SK-N-SH (cell line): ENCODE measurements around the gene THSD4. TPM values are rescaled to one million over a fixed set of nuclear protein-coding genes. Genes with fewer than 3 reads are reported as not detected.

Experiments
- CTCF ChIA-PET: fragments of 300-600, 350-600 bp; formaldehyde crosslinking; extraction: SDS; loops from one replicate; lab custom pipeline; 2021; lab: Yijun Ruan, JAX
- POLR2A ChIA-PET: fragments of 350-600 bp; sonication (Branson Sonifier 250); formaldehyde crosslinking; extraction: SDS; loops from one replicate; lab custom pipeline; 2020; ENCODE audit warnings: antibody characterized with exemption, inconsistent platforms; lab: Yijun Ruan, JAX
- DNase-seq: peaks from one replicate; pipeline ENCODE4 v3.0.0; 2012
- H2AFZ ChIP-seq: fragments of 200-600 bp; sonication (generic); 2 replicates; pipeline ENCODE4 v1.8.1; 2016; ENCODE audit warnings: antibody characterized with exemption, mild to moderate bottlenecking, low read depth
- H3F3A ChIP-seq: fragments of 200-600 bp; sonication (generic); replicated peaks from 2 replicates; pipeline ENCODE3; 2016; ENCODE audit warnings: antibody characterized with exemption, mild to moderate bottlenecking; ENCODE audit not compliant: insufficient read depth
- H3K27ac ChIP-seq, 2 experiments: fragments of 200-500 bp in 1 of 2; fragments of 200-600 bp in 1 of 2; sonication (Bioruptor generic) in 1 of 2; sonication (generic), shearing (Covaris generic) in 1 of 2; 2 replicates each; pipeline versions ENCODE4 v1.5.1 to v1.6.1; 2014 to 2016; ENCODE audit warnings: low read depth in 2 of 2, inconsistent platforms in 1 of 2, low read length in 1 of 2, mild to moderate bottlenecking in 1 of 2, mixed read lengths in 1 of 2
- H3K27me3 ChIP-seq: fragments of 200-600 bp; sonication (generic), shearing (Covaris generic); 2 replicates; pipeline ENCODE4 v1.6.1; 2016; ENCODE audit warnings: mixed run types; ENCODE audit not compliant: insufficient read depth
- H3K36me3 ChIP-seq, 2 experiments: fragments of 200-500 bp in 1 of 2; fragments of 200-600 bp in 1 of 2; sonication (Bioruptor generic) in 1 of 2; sonication (generic) in 1 of 2; replicated peaks in 1 of 2; 2 replicates each; pipeline versions ENCODE3 to v1.5.1; 2014 to 2016; ENCODE audit warnings: low read length in 1 of 2, mild to moderate bottlenecking in 1 of 2; ENCODE audit not compliant: insufficient read depth in 2 of 2, control insufficient read depth in 1 of 2
- H3K4me1 ChIP-seq, 2 experiments: fragments of 200-500 bp in 1 of 2; fragments of 200-600 bp in 1 of 2; sonication (Bioruptor generic) in 1 of 2; sonication (generic), shearing (Covaris generic) in 1 of 2; 2 replicates each; pipeline versions ENCODE4 v1.5.1 to v1.6.1; 2014 to 2016; ENCODE audit warnings: low read depth in 1 of 2, low read length in 1 of 2, mixed run types in 1 of 2; ENCODE audit not compliant: insufficient read depth in 2 of 2, control insufficient read depth in 1 of 2
- H3K4me2 ChIP-seq: fragments of 200-600 bp; sonication (generic), shearing (Covaris generic); 2 replicates; pipeline ENCODE4 v1.6.1; 2017; ENCODE audit warnings: mixed run types
- H3K4me3 ChIP-seq, 2 experiments: fragments of 200-500 bp in 1 of 2; fragments of 200-600 bp in 1 of 2; sonication (Bioruptor generic) in 1 of 2; sonication (generic), shearing (Covaris generic) in 1 of 2; 2 replicates each; pipeline versions ENCODE4 v1.5.1 to v1.8.1; 2014 to 2016; ENCODE audit warnings: low read depth in 2 of 2, inconsistent platforms in 1 of 2, low read length in 1 of 2, mild to moderate bottlenecking in 1 of 2, mixed read lengths in 1 of 2, moderate library complexity in 1 of 2
- H3K79me2 ChIP-seq: fragments of 200-600 bp; sonication (generic); 2 replicates; pipeline ENCODE4 v1.8.1; 2017; ENCODE audit warnings: mild to moderate bottlenecking; ENCODE audit not compliant: insufficient read depth
- H3K9ac ChIP-seq: fragments of 200-600 bp; sonication (generic); 2 replicates; pipeline ENCODE4 v1.6.1; 2017; ENCODE audit warnings: mixed run types
- H3K9me2 ChIP-seq: fragments of 200-600 bp; sonication (generic); 2 replicates; pipeline ENCODE4 v1.6.1; 2017; ENCODE audit warnings: mixed run types
- H3K9me3 ChIP-seq: fragments of 200-600 bp; sonication (generic); 2 replicates; pipeline ENCODE4 v1.6.1; 2017; ENCODE audit warnings: mixed run types, mild to moderate bottlenecking, moderate library complexity
- H4K20me1 ChIP-seq: fragments of 200-600 bp; sonication (generic); 2 replicates; pipeline ENCODE4 v1.6.1; 2017; ENCODE audit warnings: mild to moderate bottlenecking, mixed run types; ENCODE audit not compliant: insufficient read depth
- EP300 ChIP-seq, 2 experiments: IDR thresholded peaks; 2 replicates each; pipeline versions ENCODE4 v1.4.0 to v1.6.1; 2012; ENCODE audit warnings: borderline replicate concordance in 1 of 2, low read depth in 1 of 2, low read length in 1 of 2
- EZH2phosphoT487 ChIP-seq: fragments of 200-600 bp; sonication (generic); IDR thresholded peaks from 2 replicates; pipeline ENCODE4 v1.6.1; 2017; ENCODE audit warnings: low read depth, mixed run types, mild to moderate bottlenecking, antibody characterized with exemption, moderate library complexity, borderline replicate concordance
- GABPA ChIP-seq: IDR thresholded peaks from 2 replicates; pipeline ENCODE4 v1.4.0; 2012; ENCODE audit warnings: low read depth, mild to moderate bottlenecking
- GATA2 ChIP-seq: sonication (generic); formaldehyde crosslinking; IDR thresholded peaks from 2 replicates; pipeline ENCODE4 v1.5.0; 2020; ENCODE audit warnings: mild to moderate bottlenecking, missing genetic modification reagents
- MEF2A ChIP-seq: IDR thresholded peaks from 2 replicates; pipeline ENCODE4 v1.4.0; 2012; ENCODE audit warnings: low read depth, borderline replicate concordance
- MXI1 ChIP-seq: IDR thresholded peaks from 2 replicates; pipeline ENCODE4 v1.6.1; 2012; ENCODE audit warnings: mild to moderate bottlenecking, low read depth, low read length, improper control_type of control experiment
- NFIC ChIP-seq: IDR thresholded peaks from 2 replicates; pipeline ENCODE4 v1.4.0; 2012; ENCODE audit warnings: borderline replicate concordance
- NRF1 ChIP-seq: IDR thresholded peaks from 2 replicates; pipeline ENCODE4 v1.6.1; 2012; ENCODE audit warnings: low read depth, mild to moderate bottlenecking, low read length
- POLR2AphosphoS5 ChIP-seq: IDR thresholded peaks from 2 replicates; pipeline ENCODE4 v1.6.1; 2012; ENCODE audit warnings: low read depth, low read length
- RAD21 ChIP-seq: IDR thresholded peaks from 2 replicates; pipeline ENCODE4 v1.6.1; 2012; ENCODE audit warnings: mild to moderate bottlenecking, low read length
- RCOR1 ChIP-seq: fragments of 150-350 bp; IDR thresholded peaks from 2 replicates; pipeline ENCODE4 v1.6.1; 2017; ENCODE audit warnings: antibody characterized with exemption, low read length
- RFX5 ChIP-seq: IDR thresholded peaks from 2 replicates; pipeline ENCODE4 v1.6.1; 2012; ENCODE audit warnings: mild to moderate bottlenecking, improper control_type of control experiment, low read length
- RXRA ChIP-seq: IDR thresholded peaks from 2 replicates; pipeline ENCODE4 v1.4.0; 2012; ENCODE audit warnings: low read depth, mild to moderate bottlenecking, borderline replicate concordance
- SMC3 ChIP-seq: IDR thresholded peaks from 2 replicates; pipeline ENCODE4 v1.6.1; 2012; ENCODE audit warnings: low read depth, low read length, improper control_type of control experiment
- TEAD4 ChIP-seq: IDR thresholded peaks from 2 replicates; pipeline ENCODE4 v1.4.0; 2012; ENCODE audit warnings: mild to moderate bottlenecking, borderline replicate concordance; ENCODE audit not compliant: insufficient read depth
- WGBS: methylation state at CpG from one replicate; pipeline ENCODE4 v1.1.6; 2017; ENCODE audit warnings: low lambda C conversion rate; 5-methylcytosine and 5-hydroxymethylcytosine counted together
- polyA plus RNA-seq, 3 experiments: library from polyadenylated mRNA; depleted of rRNA; stranded (reverse); fragments of >200 nt; gene quantifications; 2 replicates each; pipeline ENCODE4 v1.2.3, GENCODE V29; 2012
- TF ChIP-seq, protein P1 (sequence below): IDR thresholded peaks from 2 replicates; pipeline ENCODE4; 2012
- TF ChIP-seq, protein P2 (sequence below): fragments of 150-350 bp; IDR thresholded peaks from 2 replicates; pipeline ENCODE4 v1.6.1; 2016; ENCODE audit warnings: mild to moderate bottlenecking, low read depth, low read length
- TF ChIP-seq, protein P3 (sequence below): IDR thresholded peaks from 2 replicates; pipeline ENCODE4 v1.4.0; 2012; ENCODE audit warnings: low read depth, borderline replicate concordance

THSD4 gene
- polyA plus RNA-seq, 1 of the 3 experiments (the other 2 are of a cell fraction), result 79.1 TPM

DNA sequence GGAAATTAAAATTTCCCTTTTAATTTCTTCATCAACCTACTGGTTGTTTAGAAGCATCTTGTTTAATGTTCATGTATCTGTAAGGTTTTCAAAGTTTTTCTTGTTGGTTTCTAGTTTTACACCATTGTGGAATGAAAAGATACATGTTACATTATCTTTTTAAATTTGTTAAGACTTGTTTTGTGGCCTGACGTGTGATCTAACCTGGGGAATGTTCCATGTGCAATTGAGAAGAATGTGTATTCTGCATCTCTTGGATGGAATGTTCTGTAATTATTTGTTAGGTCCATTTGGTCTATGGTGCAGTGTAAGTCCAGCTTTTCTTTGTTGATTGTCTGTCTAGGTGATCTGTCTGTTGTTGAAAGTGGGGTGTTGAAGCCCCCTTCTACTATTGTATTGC is 45.7 kb downstream of the THSD4 start:
- Histone ChIP-seq H4K20me1 (no peaks in the 10 kb centered on the region), H3F3A (peaks cover 7% of the 10 kb centered on the region), H3K36me3 (peaks cover 0 to 32% of the 10 kb centered on the region in 2 experiments), H3K4me1 (no peaks in the 10 kb centered on the region; a peak in 1 of 4 replicates), H3K4me3 (no peak overlapping the region), H3K9me3 (peaks cover 11% of the 10 kb centered on the region), H3K9me2 (no peaks in the 10 kb centered on the region), H3K27me3 (no peaks in the 10 kb centered on the region), H3K27ac (no peak overlapping the region), H3K79me2 (peaks cover 41% of the 10 kb centered on the region), H3K9ac (no peak overlapping the region), H2AFZ (no peak overlapping the region), H3K4me2 (no peak overlapping the region)
- CTCF ChIA-PET, result no interaction called here
- DNase-seq, result no peak
- no peak for TF ChIP-seq TEAD4
- no peak for TF ChIP-seq GATA2 (CRISPR knock-in tag)
- no peak for TF ChIP-seq GABPA
- TF ChIP-seq, protein P1, sequence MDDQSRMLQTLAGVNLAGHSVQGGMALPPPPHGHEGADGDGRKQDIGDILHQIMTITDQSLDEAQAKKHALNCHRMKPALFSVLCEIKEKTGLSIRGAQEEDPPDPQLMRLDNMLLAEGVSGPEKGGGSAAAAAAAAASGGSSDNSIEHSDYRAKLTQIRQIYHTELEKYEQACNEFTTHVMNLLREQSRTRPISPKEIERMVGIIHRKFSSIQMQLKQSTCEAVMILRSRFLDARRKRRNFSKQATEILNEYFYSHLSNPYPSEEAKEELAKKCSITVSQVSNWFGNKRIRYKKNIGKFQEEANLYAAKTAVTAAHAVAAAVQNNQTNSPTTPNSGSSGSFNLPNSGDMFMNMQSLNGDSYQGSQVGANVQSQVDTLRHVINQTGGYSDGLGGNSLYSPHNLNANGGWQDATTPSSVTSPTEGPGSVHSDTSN, result no peak
- TF ChIP-seq EZH2phosphoT487, result no peak
- TF ChIP-seq RXRA, result no peak
- TF ChIP-seq MXI1, result no peak
- TF ChIP-seq SMC3, result no peak
- no peak for TF ChIP-seq RAD21
- no peak for TF ChIP-seq NRF1
- no peak for TF ChIP-seq POLR2AphosphoS5
- TF ChIP-seq, protein P2, sequence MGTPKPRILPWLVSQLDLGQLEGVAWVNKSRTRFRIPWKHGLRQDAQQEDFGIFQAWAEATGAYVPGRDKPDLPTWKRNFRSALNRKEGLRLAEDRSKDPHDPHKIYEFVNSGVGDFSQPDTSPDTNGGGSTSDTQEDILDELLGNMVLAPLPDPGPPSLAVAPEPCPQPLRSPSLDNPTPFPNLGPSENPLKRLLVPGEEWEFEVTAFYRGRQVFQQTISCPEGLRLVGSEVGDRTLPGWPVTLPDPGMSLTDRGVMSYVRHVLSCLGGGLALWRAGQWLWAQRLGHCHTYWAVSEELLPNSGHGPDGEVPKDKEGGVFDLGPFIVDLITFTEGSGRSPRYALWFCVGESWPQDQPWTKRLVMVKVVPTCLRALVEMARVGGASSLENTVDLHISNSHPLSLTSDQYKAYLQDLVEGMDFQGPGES, result no peak
- no peak for TF ChIP-seq EP300 (IDR thresholded peaks at IDR 0.05; ENCODE audit: borderline replicate concordance in 1 of 2, low read depth in 1 of 2, low read length in 1 of 2)
- TF ChIP-seq, protein P3, sequence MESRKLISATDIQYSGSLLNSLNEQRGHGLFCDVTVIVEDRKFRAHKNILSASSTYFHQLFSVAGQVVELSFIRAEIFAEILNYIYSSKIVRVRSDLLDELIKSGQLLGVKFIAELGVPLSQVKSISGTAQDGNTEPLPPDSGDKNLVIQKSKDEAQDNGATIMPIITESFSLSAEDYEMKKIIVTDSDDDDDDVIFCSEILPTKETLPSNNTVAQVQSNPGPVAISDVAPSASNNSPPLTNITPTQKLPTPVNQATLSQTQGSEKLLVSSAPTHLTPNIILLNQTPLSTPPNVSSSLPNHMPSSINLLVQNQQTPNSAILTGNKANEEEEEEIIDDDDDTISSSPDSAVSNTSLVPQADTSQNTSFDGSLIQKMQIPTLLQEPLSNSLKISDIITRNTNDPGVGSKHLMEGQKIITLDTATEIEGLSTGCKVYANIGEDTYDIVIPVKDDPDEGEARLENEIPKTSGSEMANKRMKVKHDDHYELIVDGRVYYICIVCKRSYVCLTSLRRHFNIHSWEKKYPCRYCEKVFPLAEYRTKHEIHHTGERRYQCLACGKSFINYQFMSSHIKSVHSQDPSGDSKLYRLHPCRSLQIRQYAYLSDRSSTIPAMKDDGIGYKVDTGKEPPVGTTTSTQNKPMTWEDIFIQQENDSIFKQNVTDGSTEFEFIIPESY, result no peak
- no peak for TF ChIP-seq RCOR1
- TF ChIP-seq NFIC, result no peak
- TF ChIP-seq RFX5, result no peak
- TF ChIP-seq MEF2A, result no peak
- POLR2A ChIA-PET, result no interaction called here
- 100% methylated on average over 1 of the region's 1 CpG for WGBS
